Right hindlimb (tissue), 1 donor: ENCODE results near the gene FGFR4.
"Not testable (repeated sequence)": the region's sequence is repeated elsewhere in the genome, so short reads cannot be mapped to it uniquely, and the experiment has no call there.

ENCODE experiments used
- DNase-seq: peaks from one replicate; pipeline ENCODE4 v3.0.0-alpha.2; 2018

Gene FGFR4

DNA sequence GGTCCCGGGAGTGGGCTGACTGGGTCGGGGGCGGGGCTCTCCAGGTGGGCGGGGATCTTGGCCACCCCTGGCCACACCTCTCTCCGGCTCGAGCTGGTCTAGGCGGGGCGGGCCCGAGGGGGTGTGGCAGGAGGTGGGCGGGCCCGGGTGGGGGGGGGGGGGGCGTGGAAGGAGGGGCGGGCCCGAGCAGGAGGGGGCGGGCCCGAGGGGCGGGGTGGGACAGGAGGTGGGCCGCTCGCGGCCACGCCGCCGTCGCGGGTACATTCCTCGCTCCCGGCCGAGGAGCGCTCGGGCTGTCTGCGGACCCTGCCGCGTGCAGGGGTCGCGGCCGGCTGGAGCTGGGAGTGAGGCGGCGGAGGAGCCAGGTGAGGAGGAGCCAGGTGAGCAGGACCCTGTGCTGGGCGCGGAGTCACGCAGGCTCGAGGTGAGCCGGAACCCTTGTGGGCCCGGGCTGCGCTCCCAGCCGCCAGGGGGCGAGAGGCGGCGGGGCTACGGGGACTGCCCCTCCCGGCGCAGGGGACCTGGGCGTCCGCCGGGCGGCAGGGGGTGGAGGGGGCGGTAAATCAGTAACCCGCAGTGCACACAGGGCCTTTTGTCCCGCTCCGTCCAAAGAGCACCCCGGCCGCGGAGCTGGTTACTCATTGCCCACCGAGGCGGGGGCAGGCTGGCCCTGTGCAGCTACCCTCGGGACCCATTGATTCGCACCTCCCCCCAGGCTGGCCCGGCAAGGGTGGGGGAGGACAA, at the start of gene FGFR4:
Gene FGFR4, plus strand, starts transcription at position 262 of the 744 bp plus-strand sequence. CDS start 2,688 bp downstream, outside the sequence.
- DNase-seq, result peak; percentile 89

DNA sequence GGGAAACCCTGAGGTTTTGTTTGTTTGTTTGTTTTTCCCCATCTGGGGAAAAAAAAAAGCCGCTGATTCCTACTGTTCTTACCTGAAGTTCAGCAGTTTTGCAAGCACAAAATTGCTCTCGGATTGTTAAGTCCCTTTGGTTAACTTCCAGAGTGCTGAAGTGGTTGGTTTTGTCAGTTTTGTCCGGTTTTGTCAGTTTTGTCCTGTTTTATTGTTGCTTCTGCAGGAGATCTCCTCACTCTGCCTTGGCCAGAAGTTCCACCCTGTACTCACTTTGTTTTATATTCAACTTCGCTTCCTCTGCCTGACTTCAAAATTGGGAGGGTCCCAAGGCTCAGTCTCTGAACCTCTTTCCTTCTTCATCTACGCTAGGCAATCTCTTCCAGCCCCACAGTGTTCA, 49.8 kb upstream of the FGFR4 start:
- DNase-seq, result no peak

DNA sequence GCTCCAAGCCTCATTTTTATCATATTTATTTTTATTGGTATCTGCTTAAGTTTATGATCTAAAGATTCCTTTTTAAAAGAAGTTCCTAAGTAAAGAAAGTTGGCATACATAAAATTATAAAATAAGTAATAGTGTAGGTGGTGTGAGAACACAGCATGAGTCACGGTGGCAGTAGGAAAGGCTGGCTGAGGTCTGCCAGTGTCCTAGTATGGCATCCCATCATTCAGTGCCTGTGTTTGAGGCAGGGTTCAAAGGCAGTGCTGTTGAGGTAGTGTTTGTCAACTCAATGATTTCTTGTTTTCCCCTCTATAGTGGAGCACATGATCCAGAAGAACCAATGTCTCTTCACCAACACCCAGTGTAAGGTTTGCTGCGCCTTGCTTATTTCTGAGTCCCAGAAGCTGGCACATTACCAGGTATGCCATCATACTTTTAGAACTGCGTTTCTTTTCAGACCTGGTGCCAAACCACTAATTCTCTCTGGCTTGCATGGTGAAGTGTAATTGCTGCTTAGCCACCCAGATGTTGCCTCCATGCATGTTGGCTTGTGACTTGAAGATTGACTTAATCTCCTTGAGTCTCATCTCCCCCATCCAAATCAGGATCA, 45.8 kb upstream of the FGFR4 start:
- no peak for DNase-seq

DNA sequence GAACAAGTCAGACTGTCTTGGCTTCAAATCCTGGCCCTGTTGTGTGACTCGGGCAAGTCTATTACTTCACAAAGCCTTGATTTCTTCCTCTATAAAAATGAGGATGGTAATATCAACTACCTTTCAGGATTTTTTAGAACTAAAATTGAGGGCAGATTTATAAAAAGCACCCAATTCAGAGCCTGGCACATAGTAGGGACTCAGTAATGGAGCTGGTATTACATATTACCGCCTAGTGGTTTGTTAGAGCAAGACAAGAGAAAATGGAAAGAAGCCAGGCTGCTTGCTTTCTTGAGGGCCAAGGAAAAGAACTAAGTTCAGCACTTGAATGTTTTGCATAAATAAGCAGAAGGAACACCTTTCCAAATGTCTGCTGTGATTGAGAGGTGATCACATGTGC, 44.8 kb upstream of the FGFR4 start:
- DNase-seq, result no peak

DNA sequence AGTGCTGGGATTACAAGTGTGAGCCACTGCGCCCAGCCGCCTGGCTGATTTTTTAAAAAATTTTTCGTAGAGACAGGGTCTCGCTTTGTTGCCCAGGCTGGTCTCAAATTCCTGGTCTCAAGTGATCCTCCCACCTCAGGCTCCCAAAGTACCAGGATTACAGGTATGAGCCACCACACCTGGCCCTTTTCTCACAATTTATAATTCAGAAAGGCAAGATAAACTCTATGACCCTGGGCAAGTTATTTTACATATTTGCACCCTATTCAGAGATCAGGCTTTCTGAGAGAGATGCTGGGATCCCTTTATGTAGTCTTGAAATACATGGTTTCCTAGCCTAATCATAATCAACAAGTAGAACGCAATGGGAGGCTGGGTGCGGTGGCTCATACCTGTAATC, 43.6 kb upstream of the FGFR4 start:
- no peak for DNase-seq

DNA sequence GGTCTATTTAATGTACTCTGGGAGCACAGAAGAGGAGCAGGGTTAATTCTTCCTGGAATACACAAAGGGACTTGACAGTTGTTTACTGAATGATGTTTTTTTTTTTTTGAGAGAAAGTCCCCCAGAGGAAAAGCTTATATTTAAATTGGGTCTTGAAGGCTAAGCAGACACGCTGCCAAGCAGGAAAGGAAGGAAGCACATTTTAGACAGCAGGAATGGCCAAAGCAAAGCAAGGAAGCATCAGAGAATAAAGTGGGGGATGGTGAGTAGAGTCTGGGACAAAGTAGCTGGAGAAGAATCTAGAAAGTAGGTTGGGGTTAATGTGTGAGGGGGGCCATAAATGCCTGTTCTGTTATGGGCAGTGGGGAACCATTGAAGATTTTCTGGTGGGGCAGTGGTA, 42.8 kb upstream of the FGFR4 start:
- no peak for DNase-seq

DNA sequence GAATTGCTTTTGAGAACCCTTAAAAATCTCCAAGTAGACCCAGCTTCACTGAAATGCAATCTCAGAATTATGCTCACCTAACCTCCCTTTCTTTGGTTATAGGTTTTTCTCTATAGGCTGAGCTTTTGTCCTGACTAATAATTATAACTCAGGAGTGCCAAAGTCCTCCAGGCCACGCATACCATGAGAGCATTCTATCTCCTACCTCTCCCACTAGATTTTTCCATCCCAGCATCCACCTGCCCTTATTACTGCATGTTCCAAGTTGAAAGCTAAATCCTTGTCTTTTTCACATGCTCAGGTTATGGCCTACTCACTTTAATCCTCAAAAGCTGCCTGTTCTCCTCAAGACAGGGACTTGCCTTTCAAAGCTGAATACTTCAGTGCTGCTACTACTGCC, 42.1 kb upstream of the FGFR4 start:
- DNase-seq, result no peak

DNA sequence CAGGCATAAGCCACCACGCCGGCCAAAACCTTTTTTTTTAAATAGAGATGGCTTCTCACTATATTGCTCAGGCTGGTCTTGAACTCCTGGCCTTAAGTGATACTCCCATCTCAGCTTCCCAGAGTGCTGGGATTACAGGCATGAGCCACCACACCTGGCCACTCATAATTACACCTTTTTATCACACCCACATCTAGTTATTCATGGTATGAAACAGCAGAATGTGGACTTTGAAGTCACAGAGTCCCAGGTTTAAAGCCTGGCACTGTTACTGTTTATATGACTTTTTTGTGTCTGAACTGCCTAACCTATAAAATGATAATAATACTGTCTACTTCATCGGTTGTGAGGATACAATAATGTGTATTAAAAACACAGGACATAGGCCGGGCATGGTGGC, 41.1 kb upstream of the FGFR4 start:
- DNase-seq, result no peak

DNA sequence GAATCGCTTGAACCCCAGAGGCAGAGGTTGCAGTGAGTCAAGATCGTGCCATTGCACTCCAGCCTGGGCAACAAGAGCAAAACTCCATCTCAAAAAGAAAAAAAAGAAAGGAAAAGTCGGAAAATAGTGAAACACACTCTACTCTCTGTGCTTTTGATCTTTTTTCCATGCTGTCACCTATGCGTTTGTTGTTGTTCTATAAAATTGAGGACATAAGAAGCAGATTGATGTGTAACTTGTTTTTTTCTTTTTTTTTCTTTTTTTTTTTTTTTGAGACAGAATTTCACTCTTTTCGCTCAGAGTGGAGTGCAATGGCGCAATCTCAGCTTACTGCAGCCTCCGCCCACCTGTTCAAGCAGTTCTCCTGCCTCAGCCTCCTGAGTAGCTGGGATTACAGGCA, 38.2 kb upstream of the FGFR4 start:
- DNase-seq, result not testable (repeated sequence)

DNA sequence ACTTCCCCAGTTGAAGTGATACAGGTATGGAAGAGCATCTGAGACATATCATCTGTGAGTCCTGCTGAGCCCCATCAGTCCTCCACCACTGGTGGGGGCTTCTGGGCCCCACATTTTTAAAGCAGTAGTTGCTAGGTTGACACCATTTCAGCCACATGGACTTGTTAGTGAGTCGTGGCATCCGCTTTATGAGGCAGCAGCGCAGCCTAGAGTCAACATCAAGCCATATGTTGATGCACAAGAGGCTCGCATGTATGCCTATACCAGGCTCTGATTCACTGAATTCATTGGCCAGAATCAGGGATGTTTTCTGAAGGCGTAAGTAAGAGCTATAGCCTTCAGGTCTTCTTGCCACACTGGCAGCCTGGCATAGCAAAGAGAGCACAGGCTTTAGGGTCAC, 37.4 kb upstream of the FGFR4 start:
- no peak for DNase-seq

DNA sequence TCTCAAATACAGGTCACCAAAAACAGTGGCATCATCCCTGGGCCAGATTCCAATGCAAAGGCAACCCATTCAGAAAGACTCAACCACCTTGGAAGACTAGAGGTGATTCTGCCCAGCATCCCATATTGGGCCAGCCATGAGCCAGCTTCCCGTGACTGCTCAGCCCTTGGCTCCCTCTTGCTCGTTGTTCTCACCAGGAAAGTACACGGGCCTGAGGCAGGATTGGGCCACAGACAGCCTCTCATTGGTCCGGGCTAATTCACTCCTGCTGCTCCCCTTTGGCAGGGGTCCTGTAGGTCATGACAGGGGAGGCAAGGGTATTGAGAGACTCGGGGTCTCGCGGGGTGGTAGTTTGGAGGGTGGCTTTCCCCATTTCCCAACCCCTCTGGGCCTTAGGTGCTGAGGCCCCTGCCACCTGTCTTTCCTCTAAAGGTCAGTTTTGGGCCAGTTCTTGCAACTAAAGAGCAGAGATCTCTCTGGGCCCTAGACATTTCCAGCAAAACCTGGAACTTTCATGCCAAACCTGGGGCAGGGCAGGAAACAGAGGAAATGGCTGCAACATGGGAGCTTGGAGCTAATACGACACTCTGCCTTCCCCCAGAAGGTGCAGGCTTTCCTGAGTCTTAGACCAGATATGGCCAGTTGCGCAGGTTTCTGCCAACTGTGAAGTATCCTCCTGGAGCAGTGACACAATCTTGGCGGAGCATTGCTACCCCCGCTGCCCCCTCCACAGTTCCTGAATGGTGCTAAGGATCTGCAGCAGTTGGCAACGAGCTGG, 22.0 kb upstream of the FGFR4 start:
- no peak for DNase-seq

DNA sequence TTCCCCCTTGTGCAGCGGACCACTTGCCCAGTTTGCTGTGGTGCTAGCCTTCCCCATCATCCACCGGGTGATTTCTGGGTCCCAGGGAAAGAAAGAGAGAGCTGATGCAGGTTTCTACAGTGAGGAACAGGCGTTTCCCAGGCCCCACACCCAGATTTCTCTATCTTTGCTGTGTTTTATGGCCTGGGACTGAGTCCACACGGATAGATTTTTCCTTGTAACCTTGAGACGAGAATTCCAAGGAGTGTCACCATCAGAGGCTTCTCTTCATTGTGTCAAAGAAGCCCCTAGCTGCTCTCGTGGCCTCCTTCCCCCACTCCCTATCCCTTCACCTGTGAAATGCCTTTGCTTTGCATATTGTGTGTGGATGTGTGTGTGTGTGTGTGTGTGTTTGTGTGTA, 21.2 kb upstream of the FGFR4 start:
- no peak for DNase-seq

DNA sequence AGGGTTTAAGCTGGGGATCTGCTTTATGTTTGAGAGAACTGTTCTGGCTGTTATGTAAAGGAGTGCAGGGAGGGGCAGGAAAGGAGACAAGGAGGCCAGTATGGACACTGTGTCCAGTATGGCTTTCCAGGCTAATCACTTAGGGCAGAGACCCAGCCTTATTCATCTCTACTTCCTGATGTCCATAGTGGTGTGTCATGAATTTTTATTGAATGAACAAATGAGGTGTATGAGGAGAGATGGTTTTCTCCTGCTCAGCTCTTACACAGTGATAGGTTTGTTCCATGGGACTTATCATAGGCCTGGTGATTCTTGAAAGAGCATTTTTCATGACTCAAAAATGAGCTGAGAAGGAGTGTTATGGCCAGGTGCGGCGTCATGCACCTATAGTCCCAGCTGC, 20.5 kb upstream of the FGFR4 start:
- no peak for DNase-seq

DNA sequence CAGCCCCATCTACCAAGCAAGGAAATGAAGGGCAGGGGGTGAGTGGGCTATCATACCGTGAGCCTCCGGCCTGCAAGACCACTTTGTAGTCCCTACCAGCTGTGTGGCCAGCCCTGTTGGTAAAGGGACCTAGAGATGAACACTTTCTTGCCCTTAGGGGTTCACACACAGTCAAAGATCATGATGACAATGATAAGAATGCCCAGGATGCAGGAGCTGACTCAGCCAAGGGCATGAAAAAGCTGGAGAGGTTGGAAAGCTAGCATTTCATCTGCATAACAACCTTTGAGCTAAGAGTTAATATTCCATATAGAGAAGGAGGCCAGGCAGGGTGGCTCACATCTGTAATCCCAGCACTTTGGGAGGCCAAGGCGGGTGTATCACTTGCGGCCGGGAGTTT, 19.2 kb upstream of the FGFR4 start:
- no peak for DNase-seq

DNA sequence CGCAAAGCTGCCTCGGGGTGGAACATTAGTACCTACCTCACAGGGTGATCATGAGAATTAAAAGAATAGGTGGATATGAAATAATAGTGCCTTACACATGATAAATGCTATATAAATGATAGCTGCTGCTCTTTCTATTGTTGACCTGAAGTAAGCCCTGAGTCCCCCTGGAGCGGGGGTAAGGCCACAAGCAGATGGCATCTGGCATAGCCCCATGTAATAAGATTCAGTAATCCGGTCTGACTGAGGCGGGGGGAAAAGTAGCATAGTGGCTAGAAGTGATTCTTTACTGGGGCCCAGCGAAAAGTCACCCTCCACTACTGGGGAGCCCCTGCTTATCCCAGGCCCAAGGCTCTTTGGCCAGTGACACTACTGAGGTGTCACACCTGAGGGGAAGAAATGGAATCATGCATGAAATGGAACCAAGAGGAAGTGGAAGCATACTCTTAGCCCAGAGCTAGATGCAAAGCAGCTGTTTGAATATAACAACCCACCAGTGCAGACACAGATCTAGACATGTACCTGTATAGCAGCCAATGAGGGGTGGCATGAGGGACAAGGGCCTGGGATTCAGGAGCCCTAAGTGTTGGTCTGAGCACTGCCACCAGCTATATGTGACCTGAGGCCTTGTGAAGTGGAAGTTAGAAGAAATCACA, 16.1 kb upstream of the FGFR4 start:
- no peak for DNase-seq

DNA sequence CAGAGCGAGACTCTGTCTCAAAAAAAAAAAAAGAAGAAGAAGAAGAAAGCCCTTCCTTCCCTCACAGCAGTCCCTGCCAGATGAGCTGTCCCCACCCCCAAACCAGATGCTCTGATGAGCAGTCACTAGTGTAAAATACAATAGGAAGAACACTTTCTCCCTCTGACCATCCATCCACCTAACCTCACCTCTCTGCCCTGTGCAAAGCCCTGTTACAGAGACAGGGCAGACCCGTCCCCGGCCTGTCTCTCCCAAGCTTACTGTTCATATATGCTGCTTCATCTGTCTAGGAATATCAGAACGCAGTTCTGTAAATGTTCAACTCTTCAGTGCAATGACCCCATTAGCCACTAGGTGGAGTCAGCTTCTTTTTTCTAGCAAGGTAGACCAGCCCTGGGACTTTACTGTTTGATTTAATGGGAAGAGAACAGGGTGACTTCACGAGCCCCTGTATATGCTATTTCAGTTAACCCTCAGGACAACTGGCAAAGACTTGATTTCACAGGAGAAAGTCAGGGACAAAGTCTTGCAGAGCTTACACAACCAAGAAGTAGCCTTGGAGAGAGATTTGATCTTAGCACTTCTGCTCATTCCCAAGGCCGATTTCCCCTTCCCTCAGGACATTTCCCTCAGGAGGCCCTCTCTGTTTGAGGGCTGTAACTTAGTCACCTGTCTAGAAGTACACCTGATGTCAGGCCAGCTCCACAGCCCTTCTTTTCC, 14.9 kb upstream of the FGFR4 start:
- peak; percentile 78 for DNase-seq

DNA sequence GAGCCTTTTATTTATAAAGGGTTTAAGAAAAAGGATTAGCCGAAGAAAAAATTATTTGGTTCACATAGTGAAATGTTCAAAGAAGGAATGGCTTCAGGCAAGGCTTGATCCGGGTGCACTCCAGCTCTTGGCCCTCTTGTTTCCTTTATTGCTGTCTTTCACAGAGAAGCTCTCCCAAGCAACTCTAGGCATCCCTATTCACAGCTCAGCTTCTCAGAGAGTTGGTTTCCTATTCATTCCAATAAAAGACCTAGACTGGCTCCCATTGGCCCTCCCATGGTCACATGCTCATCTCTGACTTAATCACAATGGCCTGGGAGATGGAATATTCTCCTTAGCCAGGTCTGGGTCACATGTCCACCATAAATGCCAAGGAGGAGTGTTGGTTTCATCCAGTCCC, 9.4 kb upstream of the FGFR4 start:
- DNase-seq, result no peak

DNA sequence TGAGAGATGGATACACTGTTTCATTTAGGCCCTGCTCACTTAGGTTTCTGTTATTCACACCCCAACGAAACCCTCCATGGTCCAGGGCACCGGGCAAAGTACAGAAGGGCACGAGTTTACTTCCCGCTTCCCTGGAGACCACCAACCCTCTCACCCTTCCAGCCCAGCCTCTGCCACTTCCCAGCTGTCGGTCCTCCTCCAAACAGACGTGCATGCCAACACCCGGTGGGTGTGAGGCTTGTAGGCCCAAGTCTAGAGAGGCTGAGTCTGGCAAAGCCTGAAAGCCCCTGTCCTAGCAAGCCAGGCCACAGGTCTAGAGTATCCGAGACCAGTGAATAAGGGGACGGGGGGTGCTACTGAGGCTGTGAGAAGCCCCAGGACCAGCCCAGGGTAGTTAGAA, 7.1 kb upstream of the FGFR4 start:
- DNase-seq, result no peak

DNA sequence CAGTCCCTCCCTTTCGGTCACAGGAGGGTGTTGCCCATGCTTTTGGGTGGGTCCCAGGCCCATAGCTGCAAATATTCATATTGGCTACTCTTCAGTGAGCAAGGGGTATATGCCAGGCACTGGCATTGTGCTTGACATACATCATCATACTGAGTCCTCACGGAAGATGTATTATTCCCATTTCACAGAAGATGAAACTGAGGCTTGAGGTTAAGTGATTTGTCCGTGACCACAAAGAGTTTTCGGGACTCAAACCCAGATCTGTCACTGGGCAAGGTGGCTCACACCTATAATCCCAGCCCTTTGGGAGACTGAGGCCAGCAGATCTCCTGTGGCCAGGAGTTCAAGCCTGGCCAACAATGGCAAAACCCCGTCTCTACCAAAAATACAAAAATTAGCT, 6.5 kb upstream of the FGFR4 start:
- DNase-seq, result no peak

DNA sequence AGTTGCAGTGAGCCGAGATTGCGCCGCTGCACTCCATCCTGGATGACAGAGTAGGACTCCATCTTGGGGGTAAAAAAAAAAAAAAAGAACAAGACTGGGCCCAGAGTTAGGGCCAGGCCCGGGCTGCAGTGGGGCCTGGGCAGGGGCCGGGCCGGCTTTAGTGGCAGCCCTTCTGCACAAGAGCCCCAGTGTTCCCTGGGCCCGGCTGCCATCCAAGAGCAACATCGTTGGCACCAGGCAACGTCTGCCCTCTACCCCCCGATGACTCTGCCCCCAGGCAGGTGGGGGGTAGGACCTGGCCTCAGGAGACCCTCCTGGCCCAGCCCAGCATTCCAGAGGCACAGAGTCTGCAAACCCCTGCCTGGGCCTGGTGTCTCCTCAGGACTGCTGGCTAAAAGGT, 4.9 kb upstream of the FGFR4 start:
- no peak for DNase-seq

DNA sequence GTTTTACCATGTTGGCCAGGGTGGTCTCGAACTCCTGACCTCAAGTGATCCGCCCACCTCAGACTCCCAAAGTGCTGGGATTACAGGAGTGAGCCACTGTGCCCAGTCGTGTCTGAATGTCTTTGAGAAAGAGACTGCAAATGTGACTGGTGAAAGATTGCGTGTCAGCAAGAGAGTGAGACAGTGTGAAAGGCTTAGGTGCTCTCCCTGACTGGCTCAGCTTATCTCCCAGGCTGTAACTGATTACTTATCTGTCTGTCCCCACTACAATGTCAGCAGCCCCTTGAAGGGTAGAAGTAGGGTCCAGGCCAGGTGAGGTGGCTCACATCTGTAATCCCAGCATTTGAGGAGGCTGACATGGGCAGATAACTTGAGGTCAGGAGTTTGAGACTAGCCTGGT, 3.4 kb upstream of the FGFR4 start:
- DNase-seq, result no peak

DNA sequence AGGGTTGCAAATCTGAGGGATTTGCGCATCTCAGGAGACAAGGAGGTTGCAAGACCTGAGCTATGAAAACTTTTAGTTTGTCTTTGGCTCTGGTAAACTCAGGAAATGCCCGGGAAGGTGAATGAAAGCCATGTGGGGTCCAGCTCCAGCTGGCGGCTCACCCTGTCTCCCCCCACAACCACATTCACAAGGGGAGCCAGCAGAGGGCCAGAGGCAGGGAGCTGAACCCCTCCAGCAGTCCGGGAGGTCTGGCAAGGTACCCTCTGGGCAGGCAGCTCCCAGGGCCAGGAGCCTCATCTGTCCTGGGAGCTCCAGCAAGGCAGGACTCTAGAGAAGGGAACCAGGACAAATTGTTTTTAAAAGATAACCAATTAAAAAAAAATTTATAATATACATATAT, 2.5 kb upstream of the FGFR4 start:
- no peak for DNase-seq
